ENCODE results near the gene C4BPB. TPM values are rescaled to one million over a fixed set of nuclear protein-coding genes. Genes with fewer than 3 reads are reported as not detected.

Gene C4BPB
- polyA plus RNA-seq, 1 experiment: not detected

- H3K27me3 ChIP-seq (ENCODE audit: control insufficient read depth, insufficient read depth, low read length): no peaks in the 10 kb centered on the region
- peak; percentile 63 for DNase-seq (ENCODE audit: low read depth)
- ChIA-PET POLR2A (no interaction called here), CTCF (interaction anchor here (0.9 to 3.1 kb wide), 11 partner anchors 15 to 68 kb away, joined by 3 to 9 read pairs (median 6); partner anchors contain the start of gene C1orf116)
- no peak for TF ChIP-seq CTCF (IDR thresholded peaks at IDR 0.05; ENCODE audit: insufficient read depth, low read depth, low read length)
- peak overlapping the region; percentile 91 for H3K4me3 ChIP-seq (ENCODE audit: low read depth, low read length)
- peaks cover 4% of the 10 kb centered on the region for H3K36me3 ChIP-seq (ENCODE audit: control insufficient read depth, insufficient read depth, low read length)
Observed at GRCh38 chr1:207050480-207051190, 38.0 kb upstream of the C4BPB start.

GRCh38 chr1:207051191-207051943 lies 37.3 kb upstream of the C4BPB start, which contains the start of gene YOD1:
TSS of gene YOD1 (minus strand) at chr1:207051208. CDS start at chr1:207051030, 178 bp downstream.
- ChIA-PET POLR2A (no interaction called here), CTCF (interaction anchor here (1.8 to 2.0 kb wide), 2 partner anchors 16 to 69 kb away, joined by 5 to 7 read pairs; no protein-coding TSS in a partner anchor)
- Histone ChIP-seq H3K4me3 (ENCODE audit: low read depth, low read length) (peak within 1 kb of the TSS; percentile 91), H3K36me3 (ENCODE audit: control insufficient read depth, insufficient read depth, low read length) (peaks cover 4% of the 10 kb centered on the region), H3K27me3 (ENCODE audit: control insufficient read depth, insufficient read depth, low read length) (no peaks in the 10 kb centered on the region)
- no peak for DNase-seq (ENCODE audit: low read depth)
- no peak for TF ChIP-seq CTCF (IDR thresholded peaks at IDR 0.05; ENCODE audit: insufficient read depth, low read depth, low read length)

- TF ChIP-seq CTCF (IDR thresholded peaks at IDR 0.05; ENCODE audit: insufficient read depth, low read depth, low read length): no peak
- no peaks in the 10 kb centered on the region for H3K27me3 ChIP-seq (ENCODE audit: control insufficient read depth, insufficient read depth, low read length)
- POLR2A ChIA-PET: interaction anchor here (0.8 kb wide), 1 partner anchor 48 kb away, joined by 3 read pairs; no protein-coding TSS in a partner anchor
- CTCF ChIA-PET: interaction anchor here (0.9 to 1.6 kb wide), 6 partner anchors 18 to 352 kb away, joined by 3 to 5 read pairs (median 3); no protein-coding TSS in a partner anchor
- DNase-seq (ENCODE audit: low read depth): peak; percentile 65
- H3K36me3 ChIP-seq (ENCODE audit: control insufficient read depth, insufficient read depth, low read length): peaks cover 4% of the 10 kb centered on the region
- H3K4me3 ChIP-seq (ENCODE audit: low read depth, low read length): peak within 1 kb of the TSS; percentile 53
Observed at GRCh38 chr1:207052911-207053769, 35.5 kb upstream of the C4BPB start, which contains the start of gene PFKFB2. TSS of gene PFKFB2 (plus strand) at chr1:207053275. CDS start at chr1:207054718, 1,443 bp downstream.

- no peaks in the 10 kb centered on the region for H3K27me3 ChIP-seq (ENCODE audit: control insufficient read depth, insufficient read depth, low read length)
- CTCF ChIA-PET: interaction anchor here (0.8 kb wide), 1 partner anchor 8 kb away, joined by 3 read pairs; no protein-coding TSS in a partner anchor
- DNase-seq (ENCODE audit: low read depth): no peak
- H3K4me3 ChIP-seq (ENCODE audit: low read depth, low read length): no peak overlapping the region
- POLR2A ChIA-PET: no interaction called here
- no peak for TF ChIP-seq CTCF (IDR thresholded peaks at IDR 0.05; ENCODE audit: insufficient read depth, low read depth, low read length)
- no peaks in the 10 kb centered on the region for H3K36me3 ChIP-seq (ENCODE audit: control insufficient read depth, insufficient read depth, low read length)
Observed at GRCh38 chr1:207054491-207054890, 34.2 kb upstream of the C4BPB start.
